Erythroblast (primary cell): ENCODE measurements around the gene SLC15A3.

Experiments
- GATA1 ChIP-seq: IDR thresholded peaks from 2 replicates; pipeline ENCODE4 v1.6.1; 2011; ENCODE audit warnings: low read depth, mild to moderate bottlenecking, control low read depth, low read length, moderate library complexity
- POLR2A ChIP-seq: IDR thresholded peaks from 2 replicates; pipeline ENCODE4 v1.6.1; 2011; ENCODE audit warnings: mild to moderate bottlenecking, low read length

DNA sequence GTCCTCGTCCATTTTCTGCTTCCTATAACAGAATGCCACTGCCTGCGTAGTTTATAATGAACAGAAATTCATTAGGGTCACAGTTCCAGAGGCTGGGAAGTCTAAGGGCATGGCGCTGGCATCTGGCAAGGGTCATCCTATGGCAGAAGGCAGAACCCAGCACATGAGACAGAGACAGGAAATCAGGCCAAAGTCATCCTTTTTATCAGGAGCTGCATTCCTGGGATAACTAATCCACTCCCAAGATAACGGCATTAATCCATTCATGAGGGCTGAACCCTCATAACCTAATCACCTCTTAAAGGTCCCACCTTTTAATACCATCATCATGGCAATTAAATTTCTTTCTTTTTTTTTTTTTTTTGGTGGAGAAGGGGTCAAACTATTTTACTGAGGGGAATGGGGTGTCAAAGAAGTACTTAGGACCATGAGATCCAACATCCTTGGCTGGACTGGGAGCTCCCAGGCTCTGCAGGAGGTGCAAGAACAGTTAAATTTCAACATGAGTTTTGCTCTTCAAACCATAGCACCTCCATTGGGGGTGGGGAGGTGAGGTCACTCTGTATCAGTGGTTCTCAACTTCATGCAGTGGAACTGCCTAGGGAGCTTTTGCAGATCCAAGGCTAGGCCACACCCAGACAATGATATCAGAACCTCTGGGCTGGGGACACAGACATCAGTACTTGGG, 33.6 kb downstream of the SLC15A3 start:
- no peak for TF ChIP-seq POLR2A
- no peak for TF ChIP-seq GATA1
